GM18858 (cell line): Measurements from ENCODE around the gene MTREX.

Source experiments
- ATAC-seq: cut with Tn5 transposase; IDR thresholded peaks from one replicate; pipeline ENCODE4 v1.9.1; 2021; ENCODE audit not compliant: unreplicated experiment

MTREX gene

DNA sequence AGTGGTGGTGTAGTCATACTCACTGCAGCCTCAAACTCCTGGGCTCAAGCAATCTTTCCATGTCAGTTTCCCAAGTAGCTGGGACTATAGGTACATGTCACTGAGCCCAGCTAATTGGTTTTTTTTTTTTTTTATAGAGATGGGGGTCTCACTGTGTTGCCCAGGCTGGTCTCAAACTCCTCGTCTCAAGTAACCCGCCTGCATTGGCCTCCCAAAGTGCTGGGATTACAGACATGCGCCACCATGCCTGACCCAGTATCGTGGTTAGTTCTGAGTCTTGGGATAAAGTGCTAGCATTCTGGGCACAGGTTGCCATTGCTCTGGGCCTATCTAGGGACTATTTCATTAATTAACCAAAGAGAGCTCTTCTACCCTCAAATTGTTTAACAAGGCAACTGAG, 118.7 kb downstream of the MTREX start:
- ATAC-seq, result no peak

DNA sequence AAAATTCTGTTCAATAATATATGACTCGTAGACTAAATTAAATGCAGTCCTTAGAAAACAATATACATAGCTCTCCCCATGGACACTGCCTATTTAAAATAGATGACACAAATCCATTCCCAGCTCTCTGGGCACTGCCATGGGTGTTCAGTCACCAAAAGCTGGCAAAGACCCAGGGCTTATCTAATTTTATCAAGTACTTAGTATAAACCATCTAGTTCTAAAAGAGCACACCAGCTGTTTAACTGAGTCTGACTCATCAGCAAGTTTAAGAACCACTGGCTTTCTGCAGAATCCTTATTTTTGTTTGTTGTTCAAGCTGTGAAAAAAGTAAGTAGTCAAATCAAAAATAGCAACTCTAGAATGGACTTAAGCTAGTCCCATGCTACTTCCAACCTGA, 119.4 kb downstream of the MTREX start:
- no peak for ATAC-seq

DNA sequence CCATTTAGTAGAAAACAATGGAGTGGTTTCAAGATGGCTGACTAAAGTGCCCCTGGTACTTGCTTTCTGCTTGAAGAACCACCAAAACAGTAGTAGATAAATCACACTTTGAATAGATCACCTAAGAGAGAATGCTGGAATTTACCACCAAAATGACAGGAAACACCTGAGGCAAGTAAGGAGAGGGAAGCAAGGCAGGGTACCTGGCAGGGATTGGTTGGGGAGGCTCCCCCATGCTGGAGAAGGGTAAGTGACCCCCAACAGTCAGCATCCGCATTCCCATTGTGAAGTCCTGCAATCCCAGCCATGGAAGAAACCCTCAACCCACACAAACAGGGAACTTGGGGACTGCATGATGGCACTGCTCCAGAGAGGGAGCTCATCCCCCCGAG, 121.4 kb downstream of the MTREX start:
- no peak for ATAC-seq

DNA sequence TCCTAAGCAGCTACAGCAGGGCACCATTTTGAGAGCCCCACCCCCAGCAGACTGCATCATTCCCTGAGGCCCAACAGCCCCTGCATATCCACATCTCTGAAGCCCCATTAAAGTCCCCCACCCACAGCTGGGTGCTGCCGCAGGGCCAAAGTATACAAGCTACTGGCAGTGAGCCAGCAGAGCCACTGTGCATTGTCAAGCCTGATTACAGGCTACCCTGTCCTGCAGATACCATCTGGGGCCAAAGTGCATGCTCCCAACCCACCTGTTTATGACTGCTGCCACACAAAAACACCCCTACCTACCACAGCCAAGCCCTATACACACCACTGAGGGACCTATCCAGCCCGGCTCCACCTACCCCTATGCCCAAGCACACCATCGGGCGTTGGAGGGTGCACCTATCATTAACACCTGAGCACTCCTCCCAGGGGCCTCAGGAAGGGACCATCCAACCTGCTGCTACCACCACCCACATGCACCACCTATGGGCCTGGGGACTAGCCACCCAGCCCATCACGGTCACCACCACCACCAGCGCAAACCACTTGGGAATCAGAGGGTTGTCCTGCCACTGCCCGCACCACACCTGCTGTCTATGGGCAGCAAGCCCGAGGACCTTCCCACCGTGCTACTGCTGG, 121.9 kb downstream of the MTREX start:
- no peak for ATAC-seq

DNA sequence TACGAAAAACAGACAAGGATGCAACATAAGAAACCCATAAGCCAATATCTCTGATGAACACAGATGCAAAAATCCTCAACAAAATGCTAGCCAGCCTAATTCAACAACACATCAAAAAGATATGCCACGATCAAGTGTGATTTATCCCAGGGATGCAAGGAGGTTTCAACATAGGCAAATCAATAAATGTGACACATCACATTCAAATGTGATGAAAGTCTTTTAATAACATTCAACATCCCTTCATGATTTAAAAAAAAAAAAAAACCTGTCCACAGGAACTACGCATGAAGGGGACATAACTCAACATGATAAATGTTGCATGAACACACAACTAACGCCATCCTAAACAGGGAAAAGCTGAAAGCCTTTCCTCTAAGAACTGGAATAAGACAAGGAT, 124.8 kb downstream of the MTREX start:
- no peak for ATAC-seq

DNA sequence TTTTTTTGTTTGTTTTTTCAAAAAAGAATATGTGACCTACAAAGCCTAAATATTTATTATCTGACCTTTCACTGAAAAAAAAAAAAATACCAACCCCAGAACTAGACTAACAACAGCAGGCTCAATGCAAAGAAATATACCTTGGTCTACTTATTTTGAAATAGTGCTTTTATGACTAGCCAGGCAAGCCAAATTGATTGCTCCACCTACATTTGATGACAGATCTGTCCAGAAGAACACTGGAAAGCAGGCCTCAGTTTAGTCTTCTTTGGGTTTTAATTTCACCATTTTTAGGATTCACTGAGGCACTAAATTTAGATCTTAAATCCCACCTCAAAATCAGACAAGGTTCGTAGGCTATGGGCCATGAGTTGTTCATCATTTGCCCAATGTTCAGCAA, 129.7 kb downstream of the MTREX start:
- no peak for ATAC-seq

DNA sequence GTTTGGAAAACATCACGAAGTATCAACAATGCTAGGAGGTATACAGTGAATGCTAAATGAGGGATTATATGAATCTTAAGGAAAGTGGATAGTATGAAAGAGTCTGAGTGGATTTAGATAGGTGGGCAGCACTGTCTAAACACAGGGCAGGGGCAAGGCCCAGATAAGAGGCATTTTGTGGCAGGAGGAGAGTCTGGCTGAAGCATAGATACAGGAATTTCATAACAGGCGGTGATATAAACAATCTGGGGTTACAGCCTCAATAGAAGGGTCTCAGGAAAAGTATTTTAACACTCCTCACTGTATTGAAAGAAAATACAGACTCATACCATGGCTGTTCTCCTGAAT, 130.0 kb downstream of the MTREX start:
- no peak for ATAC-seq

DNA sequence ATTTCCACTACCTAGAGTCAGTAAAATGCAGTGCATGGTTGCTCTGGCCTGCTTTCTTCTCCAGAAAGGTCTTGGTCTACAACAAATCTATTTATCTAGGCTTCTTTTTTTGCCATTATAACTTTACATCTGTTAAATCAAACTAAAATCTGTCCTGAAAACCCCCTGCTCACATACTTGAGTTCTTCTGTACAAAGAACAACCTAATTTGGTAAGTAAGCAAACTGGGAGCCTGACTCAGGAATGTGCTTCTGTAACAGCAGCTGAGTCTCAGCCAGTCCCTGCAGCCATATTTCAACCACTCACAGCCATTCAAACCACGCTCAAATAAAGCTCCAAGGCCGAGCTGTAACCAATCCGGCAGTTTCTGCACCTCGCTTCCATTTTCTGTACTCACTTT, 131.2 kb downstream of the MTREX start:
- ATAC-seq, result no peak

DNA sequence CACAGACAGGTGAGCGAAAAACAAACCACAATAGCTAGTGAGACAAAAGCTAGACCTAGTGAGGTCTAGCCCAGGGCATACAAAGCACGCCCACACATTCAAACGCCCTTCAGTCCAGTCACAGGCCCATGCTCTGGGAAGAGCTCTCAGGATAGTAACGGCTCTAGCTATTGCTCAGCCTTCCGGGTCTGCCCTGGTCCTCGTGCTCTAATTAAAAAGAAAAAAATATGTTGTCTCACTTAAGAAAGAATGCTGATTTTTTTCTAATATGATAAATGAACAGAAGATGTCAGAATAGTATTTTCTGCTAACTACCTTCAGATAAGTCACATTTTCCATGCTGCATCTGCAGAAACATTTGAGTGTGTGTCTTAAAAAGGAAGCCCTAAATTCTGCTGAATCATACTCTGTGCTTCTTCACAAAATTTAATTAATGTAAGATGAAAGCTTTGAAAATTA, 132.4 kb downstream of the MTREX start:
- no peak for ATAC-seq

DNA sequence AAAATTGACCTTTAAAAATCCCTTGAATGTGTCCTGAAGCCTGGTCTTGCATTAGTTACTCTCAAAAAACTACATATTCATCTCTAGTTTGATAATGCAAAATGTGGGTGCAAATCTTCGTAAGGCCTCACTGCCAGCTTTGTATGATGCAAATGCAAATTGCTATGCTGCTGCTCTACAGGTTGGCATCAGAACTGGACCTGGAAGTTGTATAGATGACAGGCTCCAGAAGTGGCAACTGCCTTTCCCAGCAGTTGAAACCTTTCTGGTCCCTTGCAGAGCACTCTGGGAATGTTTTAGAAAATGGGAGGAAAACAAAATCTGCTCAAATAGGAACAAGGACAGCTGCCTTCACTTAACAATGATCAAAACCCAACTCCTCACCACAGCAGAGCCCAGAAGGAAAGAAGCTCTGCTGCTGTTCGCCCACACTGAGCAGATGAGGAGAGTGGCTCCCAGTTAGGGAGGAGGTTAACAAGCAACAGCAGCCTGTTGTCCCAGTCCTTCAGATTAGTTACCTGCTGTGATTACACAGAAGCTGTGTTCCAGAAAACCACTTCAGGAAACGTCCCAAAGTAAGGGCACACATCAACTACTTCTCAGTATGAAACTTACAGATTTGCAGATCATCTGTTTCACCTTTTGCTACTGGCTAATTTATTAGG, 133.4 kb downstream of the MTREX start:
- ATAC-seq, result no peak

DNA sequence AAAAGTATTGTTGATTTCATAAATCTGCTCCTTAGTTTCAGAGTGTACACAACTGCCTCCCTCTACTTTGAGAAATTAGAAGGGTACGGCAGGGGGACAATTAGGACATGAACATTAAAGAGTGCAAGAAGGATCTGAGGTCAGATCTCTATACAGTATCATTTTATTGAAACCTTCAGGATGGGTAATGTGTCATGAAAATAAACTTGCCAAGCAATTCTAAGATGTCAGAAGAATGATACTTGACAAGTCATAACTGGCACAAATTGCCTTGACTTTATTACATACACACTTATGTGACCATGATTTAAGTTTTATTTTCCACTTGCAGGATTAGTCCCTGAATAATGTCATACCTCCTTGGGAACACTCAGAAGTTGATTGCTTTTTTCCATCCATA, 134.2 kb downstream of the MTREX start:
- no peak for ATAC-seq

DNA sequence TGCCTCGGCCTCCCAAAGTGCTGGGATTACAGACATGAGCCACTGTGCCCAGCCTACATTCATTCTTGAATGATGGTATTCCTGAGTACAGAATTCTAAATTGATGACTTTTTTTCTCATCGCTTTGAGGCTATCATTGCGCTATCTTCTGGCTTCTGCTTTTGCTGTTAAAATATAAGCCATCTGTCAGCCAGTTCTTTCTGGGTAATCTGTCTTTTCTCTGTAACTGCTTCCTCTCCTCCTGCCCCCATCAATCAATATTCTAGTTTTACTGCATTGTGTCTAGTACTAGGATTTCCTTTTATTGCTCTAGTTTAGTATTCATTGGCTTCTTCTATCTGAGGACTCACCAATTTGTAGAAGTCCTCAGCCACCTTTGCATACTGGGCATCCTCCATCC, 138.0 kb downstream of the MTREX start:
- no peak for ATAC-seq

DNA sequence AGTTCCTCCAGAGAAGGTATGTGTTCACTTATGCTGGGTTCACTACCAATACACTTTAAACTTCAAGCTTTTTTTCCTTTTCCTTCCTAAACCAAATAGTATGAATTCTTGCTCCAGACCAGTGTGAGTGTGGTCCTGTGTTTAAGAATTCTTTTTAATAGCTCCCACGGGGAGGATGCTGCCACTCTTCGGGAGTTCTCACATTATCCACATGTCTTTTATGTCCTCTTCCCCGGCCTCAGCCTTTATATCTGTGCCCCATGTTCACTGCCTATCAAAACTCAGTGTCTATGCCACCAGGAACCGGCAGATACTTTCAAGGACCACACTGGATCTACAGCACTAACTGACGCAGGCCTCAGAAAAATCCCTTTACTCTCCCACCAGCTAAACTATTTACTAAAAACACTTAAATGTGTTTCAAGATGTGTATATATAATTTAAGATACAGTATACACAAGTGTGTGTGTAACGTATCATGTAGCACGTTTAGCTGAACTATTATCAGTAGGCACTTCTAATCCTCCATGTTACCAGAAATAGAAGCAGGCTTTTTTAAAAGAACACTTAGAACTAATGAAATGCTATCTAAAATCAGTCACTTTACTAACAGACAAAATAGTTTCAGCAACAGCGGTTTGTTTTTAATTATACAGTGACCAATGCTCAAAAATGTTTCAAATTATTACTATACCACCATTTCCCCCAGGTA, 139.0 kb downstream of the MTREX start:
- no peak for ATAC-seq

DNA sequence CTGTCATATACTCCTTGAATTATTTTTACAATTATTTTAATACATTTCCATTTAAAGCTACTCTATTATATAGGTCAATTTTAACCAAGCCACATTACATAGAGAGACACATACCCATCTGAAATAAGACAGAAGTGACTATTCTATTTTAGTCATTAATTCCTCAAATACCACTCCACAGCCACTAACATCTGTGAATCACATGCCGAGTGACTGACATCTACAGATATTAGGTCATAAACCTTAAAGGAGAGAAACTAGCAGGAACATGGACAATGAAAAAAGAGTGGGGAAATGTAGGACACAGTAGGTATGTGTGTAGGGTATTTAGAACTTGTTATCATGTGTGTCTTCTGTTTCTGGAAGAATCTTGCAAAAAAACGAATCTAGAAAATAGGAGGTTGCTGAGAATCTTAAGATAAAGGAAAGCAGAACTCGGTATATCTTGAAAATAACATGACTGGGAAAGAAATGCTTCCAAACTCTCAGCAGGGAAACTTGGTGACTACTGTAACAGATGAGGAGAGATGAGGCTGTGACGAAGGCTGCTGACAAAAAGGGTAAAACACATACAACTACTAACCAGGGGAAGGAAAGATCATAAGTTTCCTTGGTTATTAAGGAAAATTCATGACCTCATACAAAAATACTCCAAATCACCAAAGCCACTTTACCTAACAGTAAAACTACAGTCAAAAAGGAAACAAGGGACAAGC, 142.4 kb downstream of the MTREX start:
- no peak for ATAC-seq

DNA sequence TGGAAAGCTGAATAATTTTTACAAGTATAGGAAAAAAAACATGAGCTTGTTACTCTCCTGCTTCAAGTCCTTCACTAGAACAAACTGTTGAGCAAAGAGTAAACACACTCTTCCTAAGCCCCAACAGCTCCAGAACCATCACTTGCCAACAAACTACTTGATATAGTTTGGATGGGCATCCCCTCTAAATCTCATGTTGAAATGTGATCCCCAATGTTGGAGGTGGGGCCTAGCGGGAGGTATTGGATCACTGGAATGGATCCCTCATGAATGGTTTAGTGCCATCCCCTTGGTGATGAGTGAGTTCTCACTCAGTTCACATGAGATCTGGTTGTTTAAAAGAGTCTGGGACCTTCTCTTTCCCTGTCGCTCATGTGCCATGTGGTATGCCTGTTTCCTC, 144.2 kb downstream of the MTREX start:
- ATAC-seq, result no peak

DNA sequence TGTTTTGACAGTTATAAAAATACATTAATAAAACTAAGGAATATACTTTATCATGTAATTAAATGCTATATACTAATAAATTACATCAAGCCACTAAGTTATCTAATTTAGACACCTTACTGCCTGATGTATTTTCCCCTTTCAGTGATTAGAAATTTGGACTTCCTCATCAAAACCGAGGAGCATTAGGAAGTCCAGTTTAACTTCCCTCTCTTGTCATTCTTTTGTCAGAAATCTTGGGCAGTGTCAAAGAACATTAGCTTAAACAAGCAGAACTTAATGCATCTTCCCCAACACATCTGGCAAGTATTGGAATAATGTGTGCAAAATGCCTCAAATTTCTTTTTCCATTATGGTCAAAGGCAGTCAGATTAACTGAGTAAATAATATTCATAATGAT, 145.4 kb downstream of the MTREX start:
- no peak for ATAC-seq

DNA sequence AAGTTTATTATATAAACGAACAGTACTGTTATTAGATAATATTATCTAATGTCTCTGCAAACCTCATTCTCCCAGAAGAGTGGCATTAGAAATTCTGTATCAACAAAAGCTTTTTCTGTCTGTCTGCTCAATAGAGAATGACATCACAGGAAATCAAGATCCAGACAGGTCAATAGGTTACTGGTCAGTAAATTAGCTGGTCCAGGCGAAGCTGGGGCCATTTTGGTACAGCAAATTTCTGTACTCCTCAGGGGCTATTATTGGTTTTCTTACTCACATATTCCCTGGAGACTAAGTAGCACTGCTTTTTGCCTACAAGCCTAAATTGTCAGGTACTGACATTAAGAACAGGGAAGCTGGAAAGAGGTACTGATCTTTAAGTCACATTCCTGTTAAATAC, 146.5 kb downstream of the MTREX start:
- ATAC-seq, result no peak

DNA sequence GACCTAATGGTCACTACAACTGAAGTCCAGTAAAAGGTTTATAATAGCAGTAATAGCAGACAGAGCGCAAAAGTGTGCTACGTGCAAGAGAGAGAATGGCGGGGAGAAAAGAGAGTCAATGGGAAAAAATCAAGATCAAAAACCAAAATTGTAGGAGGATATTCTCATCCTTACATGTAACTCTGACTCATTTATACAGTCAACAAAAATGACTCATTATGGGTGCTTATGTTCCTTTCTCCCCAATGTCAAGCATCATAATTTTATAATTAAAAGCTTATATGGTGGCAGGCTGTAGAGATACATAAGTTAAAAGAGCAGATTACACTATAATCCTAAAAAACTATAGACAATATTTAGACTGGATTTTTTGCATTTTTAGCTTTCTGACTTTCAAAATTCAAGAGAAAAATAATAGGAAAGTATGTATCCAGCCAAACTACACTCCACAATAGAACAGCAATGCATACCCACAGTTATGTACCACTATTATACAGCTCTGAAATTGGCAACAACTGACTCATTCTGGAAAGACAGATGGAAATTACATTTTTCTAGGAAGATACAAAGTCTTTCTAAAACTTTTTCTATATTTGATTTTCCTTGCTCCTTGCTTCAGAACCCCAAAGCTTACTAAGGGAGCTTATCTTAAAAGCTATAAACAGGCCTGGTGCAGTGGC, 148.6 kb downstream of the MTREX start:
- no peak for ATAC-seq

DNA sequence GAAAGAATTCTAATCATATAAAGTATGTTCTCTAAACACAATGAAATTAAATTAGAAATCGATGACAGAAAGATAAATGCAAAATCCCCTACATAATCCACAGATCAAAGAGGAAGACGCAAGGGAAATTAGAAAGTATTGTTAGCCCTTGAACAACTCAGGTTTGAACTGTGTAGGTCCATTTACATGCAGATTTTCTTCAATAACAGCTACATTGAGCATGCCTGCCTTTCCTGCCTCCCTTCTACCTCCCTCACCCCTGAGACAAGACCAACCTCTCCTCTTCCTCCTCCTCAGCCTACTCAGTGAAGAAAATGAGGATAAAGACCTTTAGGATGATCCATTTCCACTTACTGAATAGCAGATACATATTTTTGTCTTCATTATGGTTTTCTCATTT, 151.8 kb downstream of the MTREX start:
- no peak for ATAC-seq

DNA sequence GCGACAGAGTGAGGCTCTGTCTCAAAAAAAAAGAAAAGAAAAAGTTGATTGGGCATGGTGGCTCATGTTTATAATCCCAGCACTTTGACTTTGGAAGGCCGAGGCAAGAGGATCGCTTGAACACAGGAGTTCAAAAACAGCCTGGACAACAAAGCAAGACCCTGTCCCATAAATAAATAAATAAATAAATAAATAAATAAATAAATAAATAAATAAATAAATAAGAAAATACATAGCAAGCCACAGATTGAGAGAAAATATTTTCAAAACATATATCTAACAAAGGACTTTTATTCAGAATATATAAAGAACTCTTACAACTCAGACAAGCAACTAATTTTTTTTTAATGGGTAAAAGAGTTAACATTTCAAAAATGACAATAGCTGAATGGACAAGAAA, 155.8 kb downstream of the MTREX start:
- ATAC-seq, result no peak

DNA sequence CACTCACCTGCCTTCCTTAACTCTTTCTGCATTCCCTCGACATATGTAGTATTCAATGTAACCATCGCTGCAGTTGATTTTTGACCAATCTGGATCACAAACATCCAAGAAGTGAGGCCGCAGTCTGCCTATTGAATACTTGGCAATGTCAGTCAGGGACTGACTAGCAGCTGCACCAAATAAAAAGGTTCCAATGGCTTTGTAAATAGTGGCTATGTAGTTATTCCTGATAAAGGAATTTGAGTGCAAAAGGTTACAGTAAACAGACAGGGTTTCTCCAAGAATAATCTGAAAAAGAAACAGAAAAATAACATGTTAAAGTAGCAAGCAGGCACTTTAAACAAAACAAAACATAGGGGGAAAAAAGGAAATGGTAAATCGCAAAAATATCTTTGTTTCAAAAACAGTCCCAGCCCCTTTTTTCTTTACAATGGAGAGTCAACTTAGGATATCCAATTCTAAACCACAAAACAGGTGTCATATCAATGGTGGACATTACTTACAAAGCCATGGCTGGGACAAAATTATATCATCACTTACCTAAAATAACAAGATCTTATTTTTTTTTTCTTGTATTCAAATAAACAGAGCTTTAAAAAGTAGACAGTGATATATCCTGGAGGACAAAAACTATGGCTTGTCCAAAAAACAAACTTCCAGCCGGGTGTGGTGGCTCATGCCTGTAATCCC, 160.2 kb downstream of the MTREX start:
- no peak for ATAC-seq
